ENCODE measurements around the gene SLC25A45. TPM values are rescaled to one million over a fixed set of nuclear protein-coding genes. Genes with fewer than 3 reads are reported as not detected.

SLC25A45 gene
- polyA plus RNA-seq, 1 of the 3 experiments (the other 2 are of a cell fraction): 3.6 TPM

- ChIA-PET POLR2A (no interaction called here), CTCF (interaction anchor here (1.2 to 4.2 kb wide), 3 partner anchors 9 to 24 kb away, joined by 4 to 15 read pairs (median 6); partner anchors contain the start of genes CDC42EP2 and TIGD3)
- H3F3A ChIP-seq (replicated peaks; ENCODE audit: insufficient read depth): peaks cover 3% of the 10 kb centered on the region
- H3K9me2 ChIP-seq: no peaks in the 10 kb centered on the region
- 94% methylated on average over 7 of the region's 7 CpGs for WGBS (ENCODE audit: low lambda C conversion rate)
- H3K9ac ChIP-seq: no peak overlapping the region
- no peaks in the 10 kb centered on the region for H3K27me3 ChIP-seq (ENCODE audit: insufficient read depth)
- H2AFZ ChIP-seq (ENCODE audit: low read depth): no peak overlapping the region
- peaks cover 77% of the 10 kb centered on the region for H3K79me2 ChIP-seq (ENCODE audit: insufficient read depth)
- no peak overlapping the region for H3K4me2 ChIP-seq
- TF ChIP-seq FOXJ3 (CRISPR knock-in tag; IDR thresholded peaks at IDR 0.05) (no peak), RCOR1 (IDR thresholded peaks at IDR 0.05; ENCODE audit: low read length) (no peak), RXRA (IDR thresholded peaks at IDR 0.05; ENCODE audit: borderline replicate concordance, low read depth) (no peak), YY1 (IDR thresholded peaks at IDR 0.05; ENCODE audit: low read depth) (no peak), SIN3A (IDR thresholded peaks at IDR 0.05; ENCODE audit: borderline replicate concordance, low read depth, low read length) (no peak), SMC3 (IDR thresholded peaks at IDR 0.05; ENCODE audit: low read depth, low read length) (no peak), GABPA (IDR thresholded peaks at IDR 0.05; ENCODE audit: low read depth) (no peak), FOXM1 (IDR thresholded peaks at IDR 0.05; ENCODE audit: low read depth) (no peak), POLR2AphosphoS5 (IDR thresholded peaks at IDR 0.05; ENCODE audit: low read depth, low read length) (no peak)
- TF ChIP-seq, protein P1, sequence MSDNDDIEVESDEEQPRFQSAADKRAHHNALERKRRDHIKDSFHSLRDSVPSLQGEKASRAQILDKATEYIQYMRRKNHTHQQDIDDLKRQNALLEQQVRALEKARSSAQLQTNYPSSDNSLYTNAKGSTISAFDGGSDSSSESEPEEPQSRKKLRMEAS (IDR thresholded peaks at IDR 0.05; ENCODE audit: low read depth): no peak
- TF ChIP-seq, protein P2, sequence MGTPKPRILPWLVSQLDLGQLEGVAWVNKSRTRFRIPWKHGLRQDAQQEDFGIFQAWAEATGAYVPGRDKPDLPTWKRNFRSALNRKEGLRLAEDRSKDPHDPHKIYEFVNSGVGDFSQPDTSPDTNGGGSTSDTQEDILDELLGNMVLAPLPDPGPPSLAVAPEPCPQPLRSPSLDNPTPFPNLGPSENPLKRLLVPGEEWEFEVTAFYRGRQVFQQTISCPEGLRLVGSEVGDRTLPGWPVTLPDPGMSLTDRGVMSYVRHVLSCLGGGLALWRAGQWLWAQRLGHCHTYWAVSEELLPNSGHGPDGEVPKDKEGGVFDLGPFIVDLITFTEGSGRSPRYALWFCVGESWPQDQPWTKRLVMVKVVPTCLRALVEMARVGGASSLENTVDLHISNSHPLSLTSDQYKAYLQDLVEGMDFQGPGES (IDR thresholded peaks at IDR 0.05; ENCODE audit: low read depth, low read length): no peak
- H3K4me3 ChIP-seq (ENCODE audit: low read depth in 2 of 2, low read length in 1 of 2): no peak overlapping the region
- DNase-seq: no peak
- no peaks in the 10 kb centered on the region for H3K9me3 ChIP-seq
- peaks cover 34 to 47% of the 10 kb centered on the region in 2 experiments for H3K36me3 ChIP-seq (replicated peaks in 1 of 2; ENCODE audit: control insufficient read depth in 1 of 2, insufficient read depth in 2 of 2, low read length in 1 of 2)
- H3K4me1 ChIP-seq (ENCODE audit: control insufficient read depth in 1 of 2, insufficient read depth in 2 of 2, low read depth in 1 of 2, low read length in 1 of 2): peaks cover 5 to 7% of the 10 kb centered on the region in 2 experiments; a peak in 2 of 4 replicates
- H4K20me1 ChIP-seq (ENCODE audit: insufficient read depth): peaks cover 61% of the 10 kb centered on the region
- no peak overlapping the region for H3K27ac ChIP-seq (ENCODE audit: low read depth in 2 of 2, low read length in 1 of 2)
Observed at GRCh38 chr11:65338676-65339075, 43.8 kb downstream of the SLC25A45 start.

DNA sequence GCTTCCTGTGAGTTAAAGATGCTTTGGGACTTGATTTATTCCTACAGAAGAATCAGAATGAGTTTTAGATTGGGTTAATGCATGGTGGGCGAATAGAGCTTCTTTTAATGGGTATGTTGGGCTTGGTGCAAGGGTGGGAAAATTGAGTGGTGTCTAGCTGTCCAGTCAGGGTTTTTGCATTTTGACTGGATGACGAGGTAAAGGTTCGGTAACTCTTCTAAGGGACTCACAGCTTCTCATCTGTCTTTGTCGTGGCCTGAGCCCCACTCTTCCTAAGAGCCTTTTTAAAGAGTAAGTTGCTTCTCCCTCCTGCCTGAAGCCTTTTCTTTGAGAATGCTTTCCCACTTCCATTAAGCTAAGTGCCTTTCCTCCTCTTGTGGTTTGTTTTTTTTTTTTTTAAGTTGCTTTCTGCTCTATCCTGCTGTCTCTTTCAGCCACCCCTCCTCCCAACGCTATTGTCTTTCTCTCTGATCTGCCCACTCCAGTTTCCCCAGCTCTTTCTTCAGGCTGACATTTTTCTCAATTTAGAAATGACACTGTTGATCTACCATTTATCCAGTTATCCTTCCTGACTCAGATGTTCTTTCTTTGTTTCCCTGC is 47.6 kb downstream of the SLC25A45 start:
- peak overlapping the region; percentile 98 for H3K4me2 ChIP-seq
- H3K4me3 ChIP-seq (ENCODE audit: low read depth in 2 of 2, low read length in 1 of 2): peak overlapping the region; percentile 69 to 73
- H3K27ac ChIP-seq (ENCODE audit: low read depth in 2 of 2, low read length in 1 of 2): peak overlapping the region in 1 of 2 experiments; percentile 78; a peak in 2 of 4 replicates
- ChIA-PET CTCF (interaction anchor here (0.9 to 1.3 kb wide), 4 partner anchors 18 to 88 kb away, joined by 3 to 7 read pairs (median 4); no protein-coding TSS in a partner anchor), POLR2A (interaction anchor here (1.0 to 2.4 kb wide), 3 partner anchors 13 to 170 kb away, joined by 4 to 14 read pairs (median 6); partner anchors contain the start of gene NEAT1)
- no peaks in the 10 kb centered on the region for H3K9me2 ChIP-seq
- peaks cover 8 to 18% of the 10 kb centered on the region in 2 experiments for H3K36me3 ChIP-seq (replicated peaks in 1 of 2; ENCODE audit: control insufficient read depth in 1 of 2, insufficient read depth in 2 of 2, low read length in 1 of 2)
- no peaks in the 10 kb centered on the region for H3K27me3 ChIP-seq (ENCODE audit: insufficient read depth)
- peaks cover 18% of the 10 kb centered on the region for H3F3A ChIP-seq (replicated peaks; ENCODE audit: insufficient read depth)
- 27% methylated on average over 5 of the region's 5 CpGs for WGBS (ENCODE audit: low lambda C conversion rate)
- no peaks in the 10 kb centered on the region for H3K9me3 ChIP-seq
- H2AFZ ChIP-seq (ENCODE audit: low read depth): no peak overlapping the region
- peaks cover 5 to 7% of the 10 kb centered on the region in 2 experiments; a peak in 3 of 4 replicates for H3K4me1 ChIP-seq (ENCODE audit: control insufficient read depth in 1 of 2, insufficient read depth in 2 of 2, low read depth in 1 of 2, low read length in 1 of 2)
- H4K20me1 ChIP-seq (ENCODE audit: insufficient read depth): peaks cover 49% of the 10 kb centered on the region
- no peak for DNase-seq
- H3K79me2 ChIP-seq (ENCODE audit: insufficient read depth): peaks cover 60% of the 10 kb centered on the region
- peak overlapping the region; percentile 90 for H3K9ac ChIP-seq
- TF ChIP-seq, protein P1 (IDR thresholded peaks at IDR 0.05; ENCODE audit: low read depth): no peak
- TF ChIP-seq GABPA (IDR thresholded peaks at IDR 0.05; ENCODE audit: low read depth) (no peak), FOXJ3 (CRISPR knock-in tag; IDR thresholded peaks at IDR 0.05) (no peak), RAD21 (IDR thresholded peaks at IDR 0.05; ENCODE audit: low read length) (no peak), FOXM1 (IDR thresholded peaks at IDR 0.05; ENCODE audit: low read depth) (no peak), SMC3 (IDR thresholded peaks at IDR 0.05; ENCODE audit: low read depth, low read length) (no peak), USF2 (IDR thresholded peaks at IDR 0.05; ENCODE audit: borderline replicate concordance, low read depth, low read length) (no peak), RCOR1 (IDR thresholded peaks at IDR 0.05; ENCODE audit: low read length) (no peak), GATA2 (CRISPR knock-in tag; IDR thresholded peaks at IDR 0.05) (no peak), REST (IDR thresholded peaks at IDR 0.05; ENCODE audit: low read depth, low read length) (no peak)
- TF ChIP-seq, protein P2 (IDR thresholded peaks at IDR 0.05; ENCODE audit: low read depth, low read length): no peak
- TF ChIP-seq, protein P3, sequence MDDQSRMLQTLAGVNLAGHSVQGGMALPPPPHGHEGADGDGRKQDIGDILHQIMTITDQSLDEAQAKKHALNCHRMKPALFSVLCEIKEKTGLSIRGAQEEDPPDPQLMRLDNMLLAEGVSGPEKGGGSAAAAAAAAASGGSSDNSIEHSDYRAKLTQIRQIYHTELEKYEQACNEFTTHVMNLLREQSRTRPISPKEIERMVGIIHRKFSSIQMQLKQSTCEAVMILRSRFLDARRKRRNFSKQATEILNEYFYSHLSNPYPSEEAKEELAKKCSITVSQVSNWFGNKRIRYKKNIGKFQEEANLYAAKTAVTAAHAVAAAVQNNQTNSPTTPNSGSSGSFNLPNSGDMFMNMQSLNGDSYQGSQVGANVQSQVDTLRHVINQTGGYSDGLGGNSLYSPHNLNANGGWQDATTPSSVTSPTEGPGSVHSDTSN (IDR thresholded peaks at IDR 0.05): no peak

Measured in SK-N-SH (cell line).